ENCODE data around the gene ROR2.
A peak's percentile ranks its signal among the peaks of the same experiment; 100 is the strongest.

Gene ROR2

GRCh38 chr9:91880378-91880972 is 69.6 kb downstream of the ROR2 start:
- Mint-ChIP-seq H3K27me3 (peaks cover 24% of the 10 kb centered on the region), H3K27ac (no peak overlapping the region), H3K4me3 (no peak overlapping the region), H3K4me1 (ENCODE audit: low read depth) (peaks cover 8% of the 10 kb centered on the region), H3K36me3 (ENCODE audit: low read depth) (no peaks in the 10 kb centered on the region), H3K9me3 (no peaks in the 10 kb centered on the region)
- intact Hi-C loops (cut with micrococcal nuclease), result loop anchor here (5.0 kb wide), 1 partner anchor 123 kb away; no protein-coding TSS in a partner anchor

- intact Hi-C loops (cut with micrococcal nuclease), result no loop called here
- Mint-ChIP-seq H3K9me3 (no peaks in the 10 kb centered on the region), H3K4me1 (ENCODE audit: low read depth) (no peaks in the 10 kb centered on the region), H3K36me3 (ENCODE audit: low read depth) (no peaks in the 10 kb centered on the region), H3K27ac (no peak overlapping the region), H3K4me3 (no peak overlapping the region), H3K27me3 (peaks cover 22% of the 10 kb centered on the region)
Observed at GRCh38 chr9:91879231-91879630, 70.8 kb downstream of the ROR2 start.

GRCh38 chr9:91873637-91874051 is 76.4 kb downstream of the ROR2 start:
- H3K27me3 Mint-ChIP-seq, result peaks cover 30% of the 10 kb centered on the region
- H3K4me1 Mint-ChIP-seq (ENCODE audit: low read depth), result no peaks in the 10 kb centered on the region
- H3K9me3 Mint-ChIP-seq, result no peaks in the 10 kb centered on the region
- no peak overlapping the region for H3K4me3 Mint-ChIP-seq
- H3K36me3 Mint-ChIP-seq (ENCODE audit: low read depth), result no peaks in the 10 kb centered on the region
- no peak overlapping the region for H3K27ac Mint-ChIP-seq
- intact Hi-C loops (cut with micrococcal nuclease), result no loop called here

- intact Hi-C loops (cut with micrococcal nuclease), result no loop called here
- no peak overlapping the region for H3K27ac Mint-ChIP-seq
- no peaks in the 10 kb centered on the region for H3K36me3 Mint-ChIP-seq (ENCODE audit: low read depth)
- no peaks in the 10 kb centered on the region for H3K9me3 Mint-ChIP-seq
- peaks cover 24% of the 10 kb centered on the region for H3K27me3 Mint-ChIP-seq
- H3K4me3 Mint-ChIP-seq, result no peak overlapping the region
- no peaks in the 10 kb centered on the region for H3K4me1 Mint-ChIP-seq (ENCODE audit: low read depth)
Observed at GRCh38 chr9:91868732-91869391, 81.2 kb downstream of the ROR2 start.

GRCh38 chr9:91867740-91868139 is 82.3 kb downstream of the ROR2 start:
- H3K4me3 Mint-ChIP-seq, result no peak overlapping the region
- peaks cover 28% of the 10 kb centered on the region for H3K27me3 Mint-ChIP-seq
- intact Hi-C loops (cut with micrococcal nuclease), result no loop called here
- H3K27ac Mint-ChIP-seq, result no peak overlapping the region
- H3K4me1 Mint-ChIP-seq (ENCODE audit: low read depth), result no peaks in the 10 kb centered on the region
- no peaks in the 10 kb centered on the region for H3K36me3 Mint-ChIP-seq (ENCODE audit: low read depth)
- no peaks in the 10 kb centered on the region for H3K9me3 Mint-ChIP-seq

- H3K4me1 Mint-ChIP-seq (ENCODE audit: low read depth), result no peaks in the 10 kb centered on the region
- H3K27ac Mint-ChIP-seq, result no peak overlapping the region
- intact Hi-C loops (cut with micrococcal nuclease), result no loop called here
- peaks cover 21% of the 10 kb centered on the region for H3K27me3 Mint-ChIP-seq
- no peak overlapping the region for H3K4me3 Mint-ChIP-seq
- H3K36me3 Mint-ChIP-seq (ENCODE audit: low read depth), result no peaks in the 10 kb centered on the region
- H3K9me3 Mint-ChIP-seq, result no peaks in the 10 kb centered on the region
Observed at GRCh38 chr9:91865041-91865440, 85.0 kb downstream of the ROR2 start.

- no peaks in the 10 kb centered on the region for H3K36me3 Mint-ChIP-seq (ENCODE audit: low read depth)
- H3K4me1 Mint-ChIP-seq (ENCODE audit: low read depth), result no peaks in the 10 kb centered on the region
- H3K9me3 Mint-ChIP-seq, result no peaks in the 10 kb centered on the region
- intact Hi-C loops (cut with micrococcal nuclease), result no loop called here
- peaks cover 20% of the 10 kb centered on the region for H3K27me3 Mint-ChIP-seq
- no peak overlapping the region for H3K4me3 Mint-ChIP-seq
- H3K27ac Mint-ChIP-seq, result no peak overlapping the region
Observed at GRCh38 chr9:91864380-91864779, 85.6 kb downstream of the ROR2 start.

GRCh38 chr9:91863469-91863868 is 86.6 kb downstream of the ROR2 start:
- H3K9me3 Mint-ChIP-seq, result no peaks in the 10 kb centered on the region
- H3K36me3 Mint-ChIP-seq (ENCODE audit: low read depth), result no peaks in the 10 kb centered on the region
- no peak overlapping the region for H3K4me3 Mint-ChIP-seq
- intact Hi-C loops (cut with micrococcal nuclease), result no loop called here
- H3K4me1 Mint-ChIP-seq (ENCODE audit: low read depth), result peaks cover under 1% of the 10 kb centered on the region
- H3K27ac Mint-ChIP-seq, result no peak overlapping the region
- H3K27me3 Mint-ChIP-seq, result peaks cover 15% of the 10 kb centered on the region

GRCh38 chr9:91858213-91859030 is 91.6 kb downstream of the ROR2 start:
- Mint-ChIP-seq H3K27ac (no peak overlapping the region), H3K4me3 (no peak overlapping the region)

GRCh38 chr9:91857291-91858212 is 92.5 kb downstream of the ROR2 start:
- no peaks in the 10 kb centered on the region for H3K36me3 Mint-ChIP-seq (ENCODE audit: low read depth)
- H3K27me3 Mint-ChIP-seq, result peaks cover 6% of the 10 kb centered on the region
- intact Hi-C loops (cut with micrococcal nuclease), result no loop called here
- peak overlapping the region; percentile 21 for H3K27ac Mint-ChIP-seq
- H3K4me1 Mint-ChIP-seq (ENCODE audit: low read depth), result peaks cover 28% of the 10 kb centered on the region
- no peak overlapping the region for H3K4me3 Mint-ChIP-seq
- H3K9me3 Mint-ChIP-seq, result no peaks in the 10 kb centered on the region

More at GRCh38 chr9:91858213-91859030, 91.6 kb downstream of the ROR2 start:
- intact Hi-C loops (cut with micrococcal nuclease), result no loop called here
- Mint-ChIP-seq H3K9me3 (no peaks in the 10 kb centered on the region), H3K36me3 (ENCODE audit: low read depth) (no peaks in the 10 kb centered on the region), H3K27me3 (peaks cover 2% of the 10 kb centered on the region), H3K4me1 (ENCODE audit: low read depth) (peaks cover 28% of the 10 kb centered on the region)

- Mint-ChIP-seq H3K4me1 (ENCODE audit: low read depth) (peaks cover 28% of the 10 kb centered on the region), H3K27ac (no peak overlapping the region), H3K4me3 (no peak overlapping the region), H3K36me3 (ENCODE audit: low read depth) (no peaks in the 10 kb centered on the region), H3K27me3 (peaks cover 6% of the 10 kb centered on the region), H3K9me3 (no peaks in the 10 kb centered on the region)
- intact Hi-C loops (cut with micrococcal nuclease), result no loop called here
Observed at GRCh38 chr9:91856419-91856818, 93.6 kb downstream of the ROR2 start.

GRCh38 chr9:91855196-91855595 is 94.8 kb downstream of the ROR2 start:
- H3K4me1 Mint-ChIP-seq (ENCODE audit: low read depth), result peaks cover 28% of the 10 kb centered on the region
- H3K4me3 Mint-ChIP-seq, result no peak overlapping the region
- peak overlapping the region; percentile 29 for H3K27ac Mint-ChIP-seq
- intact Hi-C loops (cut with micrococcal nuclease), result no loop called here
- no peaks in the 10 kb centered on the region for H3K9me3 Mint-ChIP-seq
- peaks cover 6% of the 10 kb centered on the region for H3K27me3 Mint-ChIP-seq
- no peaks in the 10 kb centered on the region for H3K36me3 Mint-ChIP-seq (ENCODE audit: low read depth)

GRCh38 chr9:91852801-91853347 is 97.2 kb downstream of the ROR2 start:
- H3K4me1 Mint-ChIP-seq (ENCODE audit: low read depth), result peaks cover 25% of the 10 kb centered on the region
- intact Hi-C loops (cut with micrococcal nuclease), result no loop called here
- H3K36me3 Mint-ChIP-seq (ENCODE audit: low read depth), result no peaks in the 10 kb centered on the region
- peak overlapping the region; percentile 29 for H3K27ac Mint-ChIP-seq
- H3K9me3 Mint-ChIP-seq, result no peaks in the 10 kb centered on the region
- H3K27me3 Mint-ChIP-seq, result peaks cover 8% of the 10 kb centered on the region
- H3K4me3 Mint-ChIP-seq, result no peak overlapping the region

All from dendritic cell treated with granulocyte-macrophage colony-stimulating factor and Interleukin-4, amounts not matched to agents 40 ng/mL and 50 ng/mL, for 4 days (primary cell).